HCT116 (cell line): ENCODE measurements around the gene ATP8B3. TPM values are rescaled to one million over a fixed set of nuclear protein-coding genes. Genes with fewer than 3 reads are reported as not detected.

Experiments used
- ATAC-seq: fragments of 200-7000 bp; cut with Tn5 transposase; 2 replicates; pipeline ENCODE4 v1.9.1; 2020; ENCODE audit warnings: mild to moderate bottlenecking, moderate library complexity
- BruUV-seq: library from RNA; stranded (reverse); fragments of 400-500 nt; replicated peaks from 2 replicates; lab custom pipeline; 2021; lab: Mats Ljungman, UMichigan
- CTCF ChIA-PET: fragments of 300-600 bp; sonication (Branson Sonifier 250); formaldehyde crosslinking; loops from one replicate; lab custom pipeline; 2021; ENCODE audit warnings: antibody characterized with exemption; lab: Charles Lee
- POLR2A ChIA-PET: fragments of 300-600, 350-600 bp; sonication (Branson Sonifier 250); formaldehyde crosslinking; loops from one replicate; lab custom pipeline; 2021; ENCODE audit warnings: antibody characterized with exemption; lab: Charles Lee
- RAD21 ChIA-PET, 2 experiments: fragments of 300-600 bp; sonication (Branson Sonifier 250); formaldehyde crosslinking; loops; one replicate each; lab custom pipeline; 2023; ENCODE audit warnings: low total read pairs in 2 of 2; ENCODE audit not compliant: uncharacterized antibody in 2 of 2, unreplicated experiment in 2 of 2, low non-redundant PET in 1 of 2; lab: Charles Lee
- DNase-seq: peaks from one replicate; pipeline ENCODE4 v3.0.0-alpha.2; 2010; ENCODE audit warnings: low read depth, low spot score
- H2AFZ ChIP-seq: fragments of 200-600 bp; shearing (Covaris generic), sonication (generic); 2 replicates; pipeline ENCODE4 v1.6.1; 2017; ENCODE audit warnings: low read depth, mixed run types, mixed read lengths, antibody characterized with exemption, low read length; ENCODE audit not compliant: poor library complexity, severe bottlenecking
- H3K27ac ChIP-seq: 2 replicates; pipeline ENCODE4 v1.5.1; 2012; ENCODE audit warnings: low read depth, low read length
- H3K27me3 ChIP-seq: fragments of 200-600 bp; sonication (generic); 2 replicates; pipeline ENCODE4 v1.6.1; 2016; ENCODE audit warnings: mixed run types, low read length, mixed read lengths; ENCODE audit not compliant: insufficient read depth
- H3K36me3 ChIP-seq, 2 experiments: fragments of 200-500 bp in 1 of 2; fragments of 200-600 bp in 1 of 2; sonication (Bioruptor generic) in 1 of 2; sonication (generic) in 1 of 2; 2 replicates each; pipeline versions ENCODE4 v1.5.1 to v1.6.1; 2014 to 2016; ENCODE audit warnings: low read length in 2 of 2, inconsistent platforms in 1 of 2, mixed read lengths in 1 of 2, mixed run types in 1 of 2; ENCODE audit not compliant: insufficient read depth in 2 of 2, control insufficient read depth in 1 of 2
- H3K4me1 ChIP-seq, 2 experiments: fragments of 200-600 bp in 1 of 2; sonication (generic) in 1 of 2; 2 replicates each; pipeline versions ENCODE4 v1.5.1 to v1.6.1; 2012 to 2017; ENCODE audit warnings: low read length in 2 of 2, inconsistent platforms in 1 of 2, mild to moderate bottlenecking in 1 of 2, mixed read lengths in 1 of 2, mixed run types in 1 of 2, moderate library complexity in 1 of 2; ENCODE audit not compliant: insufficient read depth in 2 of 2, control insufficient read depth in 1 of 2
- H3K4me2 ChIP-seq: fragments of 200-600 bp; sonication (generic); 2 replicates; pipeline ENCODE4 v1.6.1; 2017; ENCODE audit warnings: mixed run types, low read length, mixed read lengths
- H3K4me3 ChIP-seq, 2 experiments: fragments of 200-600 bp in 1 of 2; sonication (generic) in 1 of 2; replicated peaks in 1 of 2; 2 replicates each; pipeline ENCODE4 v1.5.1; 2011 to 2016; ENCODE audit warnings: low read length in 2 of 2, control low read depth in 1 of 2, low read depth in 1 of 2, mild to moderate bottlenecking in 1 of 2, mixed read lengths in 1 of 2, mixed run types in 1 of 2
- H3K79me2 ChIP-seq: fragments of 200-600 bp; sonication (generic); 2 replicates; pipeline ENCODE4 v1.6.1; 2017; ENCODE audit warnings: mild to moderate bottlenecking, mixed run types, low read length, moderate library complexity, mixed read lengths; ENCODE audit not compliant: insufficient read depth
- H3K9ac ChIP-seq: fragments of 200-600 bp; sonication (generic); 2 replicates; pipeline ENCODE4 v1.6.1; 2016; ENCODE audit warnings: low read length, mixed read lengths
- H3K9me2 ChIP-seq: fragments of 200-600 bp; sonication (generic), shearing (Covaris generic); 2 replicates; pipeline ENCODE4 v1.6.1; 2017; ENCODE audit warnings: mixed run types, mild to moderate bottlenecking, moderate library complexity; ENCODE audit not compliant: insufficient read depth
- H3K9me3 ChIP-seq, 2 experiments: fragments of 200-500 bp in 1 of 2; fragments of 200-600 bp in 1 of 2; sonication (Bioruptor generic) in 1 of 2; sonication (generic) in 1 of 2; 2 replicates each; pipeline ENCODE4 v1.6.1; 2014 to 2017; ENCODE audit warnings: low read length in 2 of 2, mixed read lengths in 2 of 2, inconsistent platforms in 1 of 2, low read depth in 1 of 2, mild to moderate bottlenecking in 1 of 2, mixed run types in 1 of 2, moderate library complexity in 1 of 2; ENCODE audit not compliant: control insufficient read depth in 1 of 2, insufficient read depth in 1 of 2
- H4K20me1 ChIP-seq: fragments of 200-600 bp; sonication (generic), shearing (Covaris generic); 2 replicates; pipeline ENCODE4 v1.6.1; 2017; ENCODE audit warnings: mixed run types, mild to moderate bottlenecking, moderate library complexity; ENCODE audit not compliant: insufficient read depth
- ATF3 ChIP-seq: IDR thresholded peaks from 2 replicates; pipeline ENCODE4 v1.6.1; 2012
- CEBPB ChIP-seq: IDR thresholded peaks from 2 replicates; pipeline ENCODE4 v1.6.1; 2012; ENCODE audit warnings: low read depth
- EGR1 ChIP-seq: IDR thresholded peaks from 2 replicates; pipeline ENCODE4 v1.6.1; 2012; ENCODE audit warnings: low read depth
- ELF1 ChIP-seq: IDR thresholded peaks from 2 replicates; pipeline ENCODE4 v1.6.1; 2012; ENCODE audit warnings: low read depth, borderline replicate concordance
- FOSL1 ChIP-seq: IDR thresholded peaks from 2 replicates; pipeline ENCODE4 v1.6.1; 2012; ENCODE audit warnings: low read depth
- JUND ChIP-seq: IDR thresholded peaks from 2 replicates; pipeline ENCODE4 v1.6.1; 2012
- MAX ChIP-seq: IDR thresholded peaks from 2 replicates; pipeline ENCODE4 v1.6.1; 2012
- POLR2A ChIP-seq: IDR thresholded peaks from 2 replicates; pipeline ENCODE4 v1.7.0; 2011; ENCODE audit warnings: borderline replicate concordance; ENCODE audit not compliant: insufficient read depth, insufficient read length; ENCODE audit errors: extremely low read depth
- POLR2AphosphoS5 ChIP-seq: IDR thresholded peaks from 2 replicates; pipeline ENCODE4 v1.6.1; 2011; ENCODE audit warnings: mild to moderate bottlenecking, low read depth, low read length, moderate library complexity
- RAD21 ChIP-seq: IDR thresholded peaks from 2 replicates; pipeline ENCODE4 v1.6.1; 2012; ENCODE audit warnings: low read depth, mild to moderate bottlenecking
- SIN3A ChIP-seq: IDR thresholded peaks from 2 replicates; pipeline ENCODE4 v1.6.1; 2012; ENCODE audit warnings: low read depth
- SP1 ChIP-seq: IDR thresholded peaks from 2 replicates; pipeline ENCODE4 v1.6.1; 2012; ENCODE audit warnings: low read depth
- SRF ChIP-seq: IDR thresholded peaks from 2 replicates; pipeline ENCODE4 v1.6.1; 2012; ENCODE audit warnings: low read depth
- TCF7L2 ChIP-seq: IDR thresholded peaks from 2 replicates; pipeline ENCODE4 v1.7.0; 2011; ENCODE audit warnings: borderline replicate concordance, inconsistent platforms; ENCODE audit not compliant: insufficient read depth, insufficient read length; ENCODE audit errors: extremely low read depth
- YY1 ChIP-seq: IDR thresholded peaks from 2 replicates; pipeline ENCODE4 v1.6.1; 2011; ENCODE audit warnings: low read length, low read depth, moderate library complexity, mild to moderate bottlenecking; ENCODE audit not compliant: insufficient replicate concordance; ENCODE audit errors: extremely low read depth
- ZFX ChIP-seq: fragments of 450-650 bp; IDR thresholded peaks from 2 replicates; pipeline ENCODE4 v1.6.1; 2017
- intact Hi-C: fragments of 100-400 bp; cut with micrococcal nuclease; formaldehyde crosslinking; loops from 2 replicates; pipeline ENCODE4 v1.10.0; 2022
- total RNA-seq: library from RNA; stranded (reverse); gene quantifications from one replicate; pipeline ENCODE4 v1.2.1, GENCODE V29; 2021; ENCODE audit not compliant: unreplicated experiment
- TF ChIP-seq, protein P1 (sequence below): IDR thresholded peaks from 2 replicates; pipeline ENCODE4 v1.6.1; 2012; ENCODE audit warnings: low read depth
- TF ChIP-seq, protein P2 (sequence below), 3 experiments: fragments of 200-600 bp in 1 of 3; sonication (generic) in 1 of 3; IDR thresholded peaks in 2 of 3; conservative IDR thresholded peaks in 1 of 3; 2 replicates each; pipeline ENCODE4 v1.5.1; 2012 to 2017; ENCODE audit warnings: low read depth in 2 of 3, low read length in 2 of 3, antibody characterized with exemption in 1 of 3, borderline replicate concordance in 1 of 3, control low read depth in 1 of 3, mild to moderate bottlenecking in 1 of 3, mixed read lengths in 1 of 3, mixed run types in 1 of 3, moderate library complexity in 1 of 3; ENCODE audit not compliant: insufficient read depth in 1 of 3

The ATP8B3 gene
- total RNA-seq, 1 experiment from 2014 or later: 17.0 TPM

DNA sequence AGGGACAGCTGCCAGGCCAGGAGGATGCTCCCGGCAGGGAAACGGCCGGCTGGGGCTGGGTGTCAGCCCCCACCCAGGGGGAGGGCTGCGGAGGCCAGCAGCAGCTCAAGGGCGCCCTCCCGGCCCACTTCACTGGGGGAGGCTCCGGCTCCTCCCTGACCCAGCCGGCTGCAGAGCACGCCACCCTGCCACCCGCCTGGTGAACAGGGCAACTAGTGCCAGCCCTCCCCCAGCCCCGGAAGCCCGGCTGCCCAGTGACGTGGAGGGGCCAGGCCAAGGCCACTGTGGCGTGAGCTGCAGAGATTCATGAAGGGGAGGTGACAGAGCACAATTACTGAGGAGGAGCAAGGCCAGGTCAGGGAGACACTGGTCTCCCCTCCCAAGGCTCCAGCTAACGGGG lies 21.5 kb upstream of the ATP8B3 start:
- peaks cover 17% of the 10 kb centered on the region; the same call in 1 of the 2 replicates for H4K20me1 ChIP-seq
- intact Hi-C loops: no loop called here
- peaks cover 7 to 20% of the 10 kb centered on the region in 2 experiments; a peak in 3 of 4 replicates for H3K4me1 ChIP-seq
- H3K36me3 ChIP-seq: peaks cover 0 to 15% of the 10 kb centered on the region in 2 experiments; a peak in 1 of 4 replicates
- ChIA-PET RAD21 (no interaction called here), CTCF (no interaction called here), POLR2A (no interaction called here)
- no peak overlapping the region for H3K27ac ChIP-seq
- BruUV-seq: no TSS peak
- DNase-seq: no peak
- no peak overlapping the region for H3K4me3 ChIP-seq
- no peak for ATAC-seq
- H2AFZ ChIP-seq: no peak overlapping the region
- peaks cover 82% of the 10 kb centered on the region for H3K79me2 ChIP-seq
- no peaks in the 10 kb centered on the region for H3K9me2 ChIP-seq
- H3K9me3 ChIP-seq: no peaks in the 10 kb centered on the region
- no peak overlapping the region for H3K4me2 ChIP-seq
- TF ChIP-seq ATF3 (no peak), YY1 (no peak), JUND (no peak), FOSL1 (no peak), SIN3A (no peak), POLR2A (no peak), EGR1 (no peak), MAX (no peak), POLR2AphosphoS5 (no peak), ELF1 (no peak), SRF (no peak), SP1 (no peak), RAD21 (no peak), ZFX (no peak), TCF7L2 (no peak), CEBPB (no peak)
- TF ChIP-seq, protein P1, sequence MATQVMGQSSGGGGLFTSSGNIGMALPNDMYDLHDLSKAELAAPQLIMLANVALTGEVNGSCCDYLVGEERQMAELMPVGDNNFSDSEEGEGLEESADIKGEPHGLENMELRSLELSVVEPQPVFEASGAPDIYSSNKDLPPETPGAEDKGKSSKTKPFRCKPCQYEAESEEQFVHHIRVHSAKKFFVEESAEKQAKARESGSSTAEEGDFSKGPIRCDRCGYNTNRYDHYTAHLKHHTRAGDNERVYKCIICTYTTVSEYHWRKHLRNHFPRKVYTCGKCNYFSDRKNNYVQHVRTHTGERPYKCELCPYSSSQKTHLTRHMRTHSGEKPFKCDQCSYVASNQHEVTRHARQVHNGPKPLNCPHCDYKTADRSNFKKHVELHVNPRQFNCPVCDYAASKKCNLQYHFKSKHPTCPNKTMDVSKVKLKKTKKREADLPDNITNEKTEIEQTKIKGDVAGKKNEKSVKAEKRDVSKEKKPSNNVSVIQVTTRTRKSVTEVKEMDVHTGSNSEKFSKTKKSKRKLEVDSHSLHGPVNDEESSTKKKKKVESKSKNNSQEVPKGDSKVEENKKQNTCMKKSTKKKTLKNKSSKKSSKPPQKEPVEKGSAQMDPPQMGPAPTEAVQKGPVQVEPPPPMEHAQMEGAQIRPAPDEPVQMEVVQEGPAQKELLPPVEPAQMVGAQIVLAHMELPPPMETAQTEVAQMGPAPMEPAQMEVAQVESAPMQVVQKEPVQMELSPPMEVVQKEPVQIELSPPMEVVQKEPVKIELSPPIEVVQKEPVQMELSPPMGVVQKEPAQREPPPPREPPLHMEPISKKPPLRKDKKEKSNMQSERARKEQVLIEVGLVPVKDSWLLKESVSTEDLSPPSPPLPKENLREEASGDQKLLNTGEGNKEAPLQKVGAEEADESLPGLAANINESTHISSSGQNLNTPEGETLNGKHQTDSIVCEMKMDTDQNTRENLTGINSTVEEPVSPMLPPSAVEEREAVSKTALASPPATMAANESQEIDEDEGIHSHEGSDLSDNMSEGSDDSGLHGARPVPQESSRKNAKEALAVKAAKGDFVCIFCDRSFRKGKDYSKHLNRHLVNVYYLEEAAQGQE: no peak
- TF ChIP-seq, protein P2, sequence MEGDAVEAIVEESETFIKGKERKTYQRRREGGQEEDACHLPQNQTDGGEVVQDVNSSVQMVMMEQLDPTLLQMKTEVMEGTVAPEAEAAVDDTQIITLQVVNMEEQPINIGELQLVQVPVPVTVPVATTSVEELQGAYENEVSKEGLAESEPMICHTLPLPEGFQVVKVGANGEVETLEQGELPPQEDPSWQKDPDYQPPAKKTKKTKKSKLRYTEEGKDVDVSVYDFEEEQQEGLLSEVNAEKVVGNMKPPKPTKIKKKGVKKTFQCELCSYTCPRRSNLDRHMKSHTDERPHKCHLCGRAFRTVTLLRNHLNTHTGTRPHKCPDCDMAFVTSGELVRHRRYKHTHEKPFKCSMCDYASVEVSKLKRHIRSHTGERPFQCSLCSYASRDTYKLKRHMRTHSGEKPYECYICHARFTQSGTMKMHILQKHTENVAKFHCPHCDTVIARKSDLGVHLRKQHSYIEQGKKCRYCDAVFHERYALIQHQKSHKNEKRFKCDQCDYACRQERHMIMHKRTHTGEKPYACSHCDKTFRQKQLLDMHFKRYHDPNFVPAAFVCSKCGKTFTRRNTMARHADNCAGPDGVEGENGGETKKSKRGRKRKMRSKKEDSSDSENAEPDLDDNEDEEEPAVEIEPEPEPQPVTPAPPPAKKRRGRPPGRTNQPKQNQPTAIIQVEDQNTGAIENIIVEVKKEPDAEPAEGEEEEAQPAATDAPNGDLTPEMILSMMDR (IDR thresholded peaks at IDR 0.05 in 2 of 3, conservative IDR thresholded peaks at IDR 0.05 in 1 of 3; ENCODE audit: borderline replicate concordance in 1 of 3, insufficient read depth in 1 of 3, low read depth in 2 of 3, low read length in 2 of 3): no peak
- no peaks in the 10 kb centered on the region for H3K27me3 ChIP-seq
- H3K9ac ChIP-seq: no peak overlapping the region
